Astrocyte of the cerebellum (primary cell): ENCODE data around the gene LRRC8A.

Source experiments
- DNase-seq: peaks from one replicate; pipeline ENCODE4 v3.0.0-alpha.2; 2011; ENCODE audit warnings: low read depth
- H3K4me3 ChIP-seq: 2 replicates; pipeline ENCODE4 v1.5.1; 2011; ENCODE audit warnings: mild to moderate bottlenecking, low read depth, low read length, moderate library complexity
- CTCF ChIP-seq: IDR thresholded peaks from 2 replicates; pipeline ENCODE4 v1.5.1; 2012; ENCODE audit warnings: low read length, low read depth, moderate library complexity, mild to moderate bottlenecking; ENCODE audit errors: missing control alignments
- in situ Hi-C: cut with HindIII; loops from 2 replicates; pipeline ENCODE4 v1.10.0; 2017; ENCODE audit warnings: low sequenced_read_pairs

LRRC8A gene

GRCh38 chr9:128887914-128888350 is 6.0 kb downstream of the LRRC8A start:
- no peak overlapping the region for H3K4me3 ChIP-seq
- DNase-seq: peak; percentile 68
- TF ChIP-seq CTCF: no peak
- in situ Hi-C loops: no loop called here

- in situ Hi-C loops: no loop called here
- H3K4me3 ChIP-seq: no peak overlapping the region
- no peak for DNase-seq
These were observed 9.6 kb downstream of the LRRC8A start for GRCh38 chr9:128891321-128892220.

DNA sequence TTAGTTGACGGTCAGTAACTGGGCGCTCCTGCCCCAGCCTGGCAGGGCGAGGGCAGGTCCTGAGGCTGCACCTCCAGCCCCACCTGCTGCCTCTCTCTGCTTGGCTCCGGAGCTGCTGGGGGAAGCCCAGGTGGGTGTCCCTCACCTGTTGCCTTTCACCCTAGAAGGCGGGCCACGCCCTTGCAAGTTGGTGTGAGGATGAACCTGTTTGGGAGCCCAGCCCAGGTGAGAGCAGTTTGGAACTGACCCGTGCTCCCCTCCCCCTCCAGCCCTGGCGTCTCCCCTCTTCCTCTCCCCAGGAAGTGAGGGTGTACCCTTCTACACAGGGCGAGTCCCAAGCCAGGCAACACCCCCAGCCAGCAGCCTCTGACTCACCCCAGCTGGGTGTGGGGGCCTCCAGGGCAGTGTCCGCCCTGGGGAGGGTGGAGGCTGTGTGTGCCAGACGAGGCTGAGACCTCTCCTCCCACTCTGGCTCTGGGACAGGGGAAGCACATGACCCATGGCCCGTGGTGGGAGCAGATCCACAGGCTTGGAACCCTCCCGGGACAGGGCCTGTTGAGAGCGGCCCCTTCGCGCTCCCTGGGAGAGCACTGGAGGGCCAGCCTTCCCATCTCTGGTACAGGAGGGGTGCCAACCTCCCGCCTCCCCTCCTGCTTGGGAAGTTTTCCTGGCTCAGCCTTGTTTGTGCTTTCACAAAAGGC is 10.4 kb downstream of the LRRC8A start:
- DNase-seq: no peak
- no peak overlapping the region for H3K4me3 ChIP-seq
- no peak for TF ChIP-seq CTCF
- in situ Hi-C loops: no loop called here

More at GRCh38 chr9:128891321-128892220, 9.6 kb downstream of the LRRC8A start:
- no peak for TF ChIP-seq CTCF

DNA sequence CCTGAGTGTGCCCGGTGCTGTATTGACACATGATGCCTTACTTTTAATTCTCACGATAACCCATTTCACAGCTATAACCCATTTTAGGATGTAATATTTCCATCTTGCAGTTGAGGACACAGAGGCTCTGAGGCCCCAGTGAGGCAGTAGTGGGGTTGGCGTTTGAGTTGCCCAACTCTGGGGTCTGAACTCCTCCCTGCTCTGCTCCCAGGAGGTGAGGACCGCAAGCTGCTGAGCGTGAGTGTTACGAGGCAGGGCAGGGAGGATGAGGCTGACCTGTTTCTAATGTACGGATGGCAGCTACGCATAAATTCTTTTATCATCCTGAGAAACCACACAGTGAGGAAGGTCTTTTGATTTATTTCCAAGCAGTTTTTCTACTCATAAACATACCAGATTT is 11.4 kb downstream of the LRRC8A start:
- TF ChIP-seq CTCF: no peak
- DNase-seq: no peak
- in situ Hi-C loops: no loop called here
- no peak overlapping the region for H3K4me3 ChIP-seq

GRCh38 chr9:128894764-128895163 is 12.8 kb downstream of the LRRC8A start:
- in situ Hi-C loops: no loop called here
- no peak for DNase-seq
- TF ChIP-seq CTCF: no peak
- no peak overlapping the region for H3K4me3 ChIP-seq

DNA sequence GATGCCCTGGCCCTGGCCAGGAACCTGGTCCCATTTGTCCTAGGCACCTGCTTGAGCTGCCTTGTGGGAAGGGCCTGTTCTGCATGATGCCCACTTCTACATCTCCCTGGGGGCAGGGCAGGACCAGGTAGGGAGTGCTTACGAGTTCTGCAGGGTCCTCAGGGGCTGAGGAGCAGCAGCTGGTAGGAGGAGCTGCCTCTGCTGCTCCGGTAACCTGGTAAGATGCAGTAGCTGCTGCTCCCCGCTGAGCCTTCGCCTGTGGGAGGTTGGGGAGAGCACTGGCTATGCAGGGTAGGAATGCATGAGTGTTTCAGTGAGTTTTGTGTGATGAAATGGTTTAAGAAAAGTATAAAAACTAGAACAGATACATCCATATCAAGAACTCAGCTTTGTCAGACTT is 13.6 kb downstream of the LRRC8A start:
- DNase-seq: peak; percentile 32
- H3K4me3 ChIP-seq: no peak overlapping the region
- TF ChIP-seq CTCF: peak; percentile 10
- in situ Hi-C loops: no loop called here
